Upper lobe of left lung (tissue), 6 donors: Measurements from ENCODE around the gene ZNF316. TPM values are rescaled to one million over a fixed set of nuclear protein-coding genes. Genes with fewer than 3 reads are reported as not detected.
A peak's percentile ranks its signal among the peaks of the same experiment; 100 is the strongest.

ENCODE experiments used
- ATAC-seq, 2 donors: fragments of 200-7000 bp; cut with Tn5 transposase; one replicate each; pipeline ENCODE4 v1.9.1; 2022; ENCODE audit warnings: mild to moderate bottlenecking in 2 of 2, moderate library complexity in 2 of 2; ENCODE audit not compliant: low FRiP score in 2 of 2
- DNase-seq, 2 donors: peaks; one replicate each; pipeline ENCODE4 v3.0.0-alpha.2; 2019 to 2020
- H3K27ac ChIP-seq, 4 donors: fragments of 200-600 bp; sonication (generic); one replicate each; pipeline ENCODE4 v1.5.1; 2016 to 2019
- H3K27me3 ChIP-seq, 4 donors: fragments of 200-600 bp; sonication (generic); one replicate each; pipeline ENCODE4 v1.5.1; 2017 to 2019
- H3K36me3 ChIP-seq, 4 donors: fragments of 200-600 bp; sonication (generic); one replicate each; pipeline ENCODE4 v1.5.1; 2016 to 2019
- H3K4me1 ChIP-seq, 4 donors: fragments of 200-600 bp; sonication (generic); one replicate each; pipeline ENCODE4 v1.5.1; 2018 to 2019
- H3K4me3 ChIP-seq, 4 donors: fragments of 200-600 bp; sonication (generic); one replicate each; pipeline ENCODE4 v1.5.1; 2017 to 2019; ENCODE audit warnings: mild to moderate bottlenecking in 2 of 4, moderate library complexity in 1 of 4
- H3K9me3 ChIP-seq, 4 donors: fragments of 200-600 bp; sonication (generic); one replicate each; pipeline ENCODE4 v1.5.1; 2018 to 2019
- CTCF ChIP-seq, 6 experiments: fragments of 450-650 bp in 4 of 6; fragments of 200-600 bp in 2 of 6; sonication (generic) in 2 of 6; IDR thresholded peaks; one replicate each; pipeline ENCODE4 v1.5.1; 2016 to 2019; ENCODE audit warnings: antibody characterized with exemption in 6 of 6
- EP300 ChIP-seq, 4 donors: sonication (generic); formaldehyde crosslinking; IDR thresholded peaks; one replicate each; pipeline ENCODE4 v1.5.1; 2017; ENCODE audit warnings: antibody characterized with exemption in 4 of 4, control low read depth in 2 of 4
- POLR2A ChIP-seq, 4 donors: fragments of 450-650 bp; IDR thresholded peaks; one replicate each; pipeline ENCODE4 v1.5.1; 2016 to 2017; ENCODE audit warnings: antibody characterized with exemption in 4 of 4, mild to moderate bottlenecking in 2 of 4
- POLR2AphosphoS5 ChIP-seq, 2 donors: sonication (generic); formaldehyde crosslinking; IDR thresholded peaks; one replicate each; pipeline ENCODE4 v1.5.1; 2017; ENCODE audit warnings: antibody characterized with exemption in 2 of 2
- WGBS, 2 donors: methylation state at CpG; one replicate each; pipeline ENCODE4 v1.1.5; 2017 to 2018; 5-methylcytosine and 5-hydroxymethylcytosine counted together
- total RNA-seq, 6 donors: library from RNA; depleted of rRNA in 4 of 6; stranded (reverse); fragments of >200 nt in 4 of 6; gene quantifications; one replicate each; pipeline versions ENCODE4 v1.1.0 to v1.2.1, GENCODE V29; 2016 to 2021
- donor health status: DM: no; HTN: no; CAD: no; lungs with moderate emphysema.
- donor health status: DM: no; HTN: yes; CAD: no; lungs with severe emphysema.

The ZNF316 gene
- total RNA-seq, 6 donors from 2014 or later, result 31.6 to 132 (median 43.1) TPM

- Histone ChIP-seq H3K4me1 (no peaks in the 10 kb centered on the region), H3K9me3 (peaks cover 0 to 15% (median 0%) of the 10 kb centered on the region in 4 donors), H3K4me3 (no peak overlapping the region), H3K27ac (no peak overlapping the region), H3K27me3 (no peaks in the 10 kb centered on the region), H3K36me3 (peaks cover 13 to 96% (median 75%) of the 10 kb centered on the region in 4 donors)
- TF ChIP-seq POLR2AphosphoS5 (IDR thresholded peaks at IDR 0.05), result no peak
- no peak for TF ChIP-seq EP300 (IDR thresholded peaks at IDR 0.05)
- TF ChIP-seq POLR2A (IDR thresholded peaks at IDR 0.05), result no peak
- no peak for TF ChIP-seq CTCF (IDR thresholded peaks at IDR 0.05)
- 94 to 99% methylated on average over 10 of the region's 10 CpGs for WGBS, 2 donors
- DNase-seq (no peak), ATAC-seq (no peak)
Measured at GRCh38 chr7:6650086-6650485, 13.0 kb downstream of the ZNF316 start.

GRCh38 chr7:6650521-6651011 lies 13.4 kb downstream of the ZNF316 start:
- TF ChIP-seq CTCF (IDR thresholded peaks at IDR 0.05), result no peak
- TF ChIP-seq POLR2AphosphoS5 (IDR thresholded peaks at IDR 0.05), result no peak
- no peak for TF ChIP-seq POLR2A (IDR thresholded peaks at IDR 0.05)
- TF ChIP-seq EP300 (IDR thresholded peaks at IDR 0.05), result no peak
- peaks cover 0 to 15% (median 0%) of the 10 kb centered on the region in 4 donors for H3K9me3 ChIP-seq
- WGBS, 2 donors, result 98 to 99% methylated on average over 7 to 12 of the region's 12 CpGs
- no peaks in the 10 kb centered on the region for H3K4me1 ChIP-seq
- H3K4me3 ChIP-seq, result no peak overlapping the region
- peaks cover 13 to 96% (median 77%) of the 10 kb centered on the region in 4 donors for H3K36me3 ChIP-seq
- no peaks in the 10 kb centered on the region for H3K27me3 ChIP-seq
- H3K27ac ChIP-seq, result no peak overlapping the region
- ATAC-seq (no peak), DNase-seq (no peak)

GRCh38 chr7:6651851-6652445 lies 14.8 kb downstream of the ZNF316 start:
- no peak for ATAC-seq
- no peak for TF ChIP-seq EP300 (IDR thresholded peaks at IDR 0.05)
- no peak for TF ChIP-seq CTCF (IDR thresholded peaks at IDR 0.05)
- TF ChIP-seq POLR2A (IDR thresholded peaks at IDR 0.05), result no peak
- TF ChIP-seq POLR2AphosphoS5 (IDR thresholded peaks at IDR 0.05), result no peak
- H3K36me3 ChIP-seq, result peaks cover 13 to 84% (median 67%) of the 10 kb centered on the region in 4 donors
- 97 to 98% methylated on average over 20 to 28 of the region's 32 CpGs for whole genome bisulfite sequencing, 2 donors
- DNase-seq, result no peak
- no peaks in the 10 kb centered on the region for H3K4me1 ChIP-seq
- no peak overlapping the region for H3K4me3 ChIP-seq
- H3K9me3 ChIP-seq, result peaks cover 0 to 15% (median 0%) of the 10 kb centered on the region in 4 donors
- no peak overlapping the region for H3K27ac ChIP-seq
- no peaks in the 10 kb centered on the region for H3K27me3 ChIP-seq

GRCh38 chr7:6652446-6653011 lies 15.4 kb downstream of the ZNF316 start:
- H3K36me3 ChIP-seq, result peaks cover 13 to 78% (median 61%) of the 10 kb centered on the region in 4 donors
- 96 to 98% methylated on average over 41 to 59 of the region's 75 CpGs for WGBS, 2 donors
- DNase-seq, result peak in 1 of 2 donors; percentile 81

More at GRCh38 chr7:6652446-6653011, 15.4 kb downstream of the ZNF316 start:
- TF ChIP-seq POLR2AphosphoS5 (IDR thresholded peaks at IDR 0.05) (no peak), CTCF (IDR thresholded peaks at IDR 0.05) (no peak), POLR2A (IDR thresholded peaks at IDR 0.05) (no peak), EP300 (IDR thresholded peaks at IDR 0.05) (no peak)
- ATAC-seq, result no peak
- Histone ChIP-seq H3K4me3 (no peak overlapping the region), H3K27me3 (no peaks in the 10 kb centered on the region), H3K4me1 (no peaks in the 10 kb centered on the region), H3K27ac (no peak overlapping the region), H3K9me3 (peaks cover 0 to 15% (median 0%) of the 10 kb centered on the region in 4 donors)
